GM18502 (cell line): ENCODE results near the gene BMPR1B.

Experiments
- ATAC-seq: cut with Tn5 transposase; IDR thresholded peaks from one replicate; pipeline ENCODE4 v1.9.1; 2021; ENCODE audit warnings: mild to moderate bottlenecking; ENCODE audit not compliant: unreplicated experiment, poor library complexity

The BMPR1B gene

DNA sequence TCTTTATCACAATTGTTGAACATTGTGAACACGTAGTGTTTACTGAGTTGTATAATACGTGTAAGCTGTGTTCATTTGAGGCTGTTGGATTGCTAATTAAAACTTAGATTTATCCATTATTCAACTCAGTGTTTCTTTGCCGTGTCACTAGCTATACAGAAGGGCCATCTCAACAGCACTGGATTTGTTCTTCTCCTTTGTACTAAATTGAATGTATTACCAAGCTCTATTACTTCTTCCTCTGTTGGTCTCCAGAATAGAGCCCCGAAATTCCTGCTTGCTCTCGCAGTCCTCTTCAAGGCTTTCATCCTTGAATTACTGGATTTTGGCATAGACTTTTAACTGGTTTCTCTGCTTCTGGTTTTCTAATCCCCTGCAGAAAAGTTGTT is 182.8 kb downstream of the BMPR1B start:
- ATAC-seq = no peak

DNA sequence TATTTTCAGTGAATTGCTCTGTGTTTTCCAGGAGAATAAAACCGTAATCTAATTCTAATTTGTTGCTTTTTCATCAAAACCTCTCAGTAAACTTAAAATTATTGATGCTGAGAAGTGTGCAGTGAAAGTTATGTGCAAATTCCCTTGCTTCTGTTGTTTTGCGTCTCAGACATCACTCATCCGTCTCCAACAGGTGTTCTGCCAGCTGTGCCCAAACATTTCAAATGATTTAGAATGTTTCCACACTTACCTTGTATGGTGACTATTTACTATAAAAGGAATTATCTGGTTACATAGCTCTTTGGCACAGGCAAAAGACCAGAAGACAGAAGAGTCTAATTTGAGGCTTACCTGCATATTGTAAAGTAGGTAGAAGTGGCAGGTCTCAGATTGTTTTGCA is 184.0 kb downstream of the BMPR1B start:
- ATAC-seq = no peak

DNA sequence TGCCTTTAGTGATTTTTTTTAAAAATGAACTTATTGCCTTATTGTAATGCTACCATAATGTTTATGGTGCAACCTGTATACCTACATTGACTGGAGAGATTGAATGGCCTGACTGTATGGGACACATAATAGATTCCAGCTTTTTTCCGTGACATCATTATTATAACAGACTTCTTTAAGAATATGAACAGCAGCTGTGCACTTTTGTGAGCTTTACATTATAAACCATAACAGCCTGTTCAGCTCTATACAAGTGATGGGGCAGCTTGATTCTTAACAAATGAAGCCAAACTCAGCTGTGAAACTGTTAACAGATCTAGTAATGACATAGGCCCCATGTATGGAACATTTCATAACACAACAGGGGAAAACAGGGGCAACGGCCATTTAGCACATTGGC is 187.0 kb downstream of the BMPR1B start:
- no peak for ATAC-seq

DNA sequence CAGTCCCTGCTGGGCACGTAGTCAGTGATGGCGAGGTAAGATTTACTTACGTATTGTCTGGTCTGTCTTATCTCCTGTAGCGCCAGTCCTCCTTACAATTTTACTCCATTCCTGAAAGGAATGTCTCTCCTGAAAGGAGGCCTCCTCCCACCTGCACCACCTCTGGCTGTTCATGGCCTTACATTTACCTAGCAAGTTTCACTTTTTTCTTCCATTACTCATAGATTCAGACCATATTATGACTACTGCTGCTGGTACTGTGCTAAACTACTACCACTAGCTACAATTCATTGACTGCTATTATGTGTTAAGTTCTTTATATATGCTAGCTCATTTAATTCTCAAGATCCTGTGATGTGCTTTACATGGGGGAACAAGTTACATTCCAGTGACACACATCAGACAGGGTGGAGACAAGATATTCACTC is 189.9 kb downstream of the BMPR1B start:
- ATAC-seq = no peak

DNA sequence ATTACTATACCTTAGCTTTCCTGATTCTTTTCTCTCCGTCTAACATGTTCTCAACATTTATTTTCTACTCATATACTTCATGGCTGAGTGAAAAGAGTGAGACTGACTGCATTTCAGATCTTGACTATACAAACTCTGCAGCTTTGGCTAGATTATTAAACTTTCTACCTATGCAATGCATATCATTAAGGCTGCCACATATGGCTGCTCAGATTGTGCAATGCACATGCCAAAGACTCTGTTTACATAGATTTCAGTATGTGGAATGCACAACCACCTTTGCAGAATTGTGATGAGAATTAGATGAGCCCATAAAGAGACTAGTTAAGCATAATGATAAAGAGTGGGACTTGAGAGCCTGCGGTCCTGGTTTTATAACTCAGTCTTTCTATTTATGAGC is 196.5 kb downstream of the BMPR1B start:
- ATAC-seq = no peak

DNA sequence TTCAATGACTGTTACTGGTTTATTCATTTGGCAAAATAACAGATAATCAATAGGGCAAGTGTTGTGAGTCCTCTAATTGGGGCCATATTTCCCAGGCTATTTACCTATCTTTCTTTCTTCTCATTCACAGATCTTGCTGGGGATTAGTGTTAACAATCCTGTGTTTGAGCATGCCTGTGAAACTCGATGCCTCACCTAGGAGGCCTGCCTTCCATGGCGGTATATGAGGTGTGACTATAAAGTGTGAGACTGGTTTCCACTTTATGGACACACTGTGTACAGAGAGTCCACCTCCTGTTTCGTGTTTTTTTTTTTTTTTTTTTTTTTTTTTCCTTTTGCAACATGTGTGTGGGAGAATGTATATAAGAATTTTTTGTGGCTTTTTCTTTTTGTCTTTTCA is 199.3 kb downstream of the BMPR1B start:
- no peak for ATAC-seq

DNA sequence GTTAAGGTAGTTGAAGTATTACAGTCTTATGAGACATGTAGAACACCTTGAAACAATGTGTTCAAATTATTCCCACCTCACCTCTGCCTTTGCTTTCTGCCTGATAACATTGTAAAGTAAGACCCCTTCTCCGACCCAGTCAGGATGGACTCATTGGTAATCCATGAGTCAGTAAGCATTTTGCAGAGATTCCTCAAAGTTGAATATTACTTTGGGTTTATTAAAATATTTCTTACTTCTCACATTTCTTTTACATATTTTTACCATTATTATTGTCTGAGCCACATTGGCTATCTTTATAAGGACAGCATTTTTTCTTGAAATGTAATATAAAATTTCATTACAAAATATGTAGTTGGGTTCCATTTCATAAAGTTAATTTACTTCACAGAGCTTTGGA is 201.6 kb downstream of the BMPR1B start:
- no peak for ATAC-seq

DNA sequence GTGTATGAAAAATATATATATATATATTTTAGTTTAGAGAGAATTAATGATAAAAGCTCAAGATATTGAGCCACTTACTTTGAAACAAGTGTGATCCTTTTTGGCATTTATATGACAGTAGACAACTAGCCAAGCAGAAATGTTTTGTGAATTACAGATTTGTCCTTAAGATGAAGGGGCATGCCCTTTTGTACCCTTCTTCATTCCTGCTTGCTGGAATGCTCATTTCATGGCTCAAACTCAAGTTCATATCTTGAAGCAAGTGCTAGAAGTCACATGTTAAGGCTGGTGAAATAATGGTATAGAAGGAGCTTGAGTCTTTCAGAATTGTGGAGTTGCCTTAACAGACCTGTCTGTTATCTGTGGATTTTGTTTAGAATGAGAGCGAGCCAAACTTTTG is 203.0 kb downstream of the BMPR1B start:
- no peak for ATAC-seq

DNA sequence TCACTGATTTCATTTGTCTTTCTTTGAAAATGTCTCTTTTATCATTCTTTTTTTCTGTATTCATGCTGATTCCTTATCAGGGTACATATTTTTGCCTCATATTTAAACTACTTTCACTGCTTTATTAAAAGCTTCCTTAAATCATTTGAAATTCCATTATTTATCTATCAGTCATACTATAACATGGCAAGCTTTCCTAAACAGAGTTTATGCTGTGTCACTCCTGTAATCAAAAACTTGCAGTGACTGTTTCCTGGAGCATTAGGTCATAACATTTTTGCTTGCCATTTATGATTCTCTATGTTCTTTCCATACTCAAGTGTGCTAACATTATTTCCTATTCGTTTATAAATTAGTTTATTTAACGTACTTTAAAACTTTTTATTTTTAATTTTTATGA is 203.7 kb downstream of the BMPR1B start:
- no peak for ATAC-seq

DNA sequence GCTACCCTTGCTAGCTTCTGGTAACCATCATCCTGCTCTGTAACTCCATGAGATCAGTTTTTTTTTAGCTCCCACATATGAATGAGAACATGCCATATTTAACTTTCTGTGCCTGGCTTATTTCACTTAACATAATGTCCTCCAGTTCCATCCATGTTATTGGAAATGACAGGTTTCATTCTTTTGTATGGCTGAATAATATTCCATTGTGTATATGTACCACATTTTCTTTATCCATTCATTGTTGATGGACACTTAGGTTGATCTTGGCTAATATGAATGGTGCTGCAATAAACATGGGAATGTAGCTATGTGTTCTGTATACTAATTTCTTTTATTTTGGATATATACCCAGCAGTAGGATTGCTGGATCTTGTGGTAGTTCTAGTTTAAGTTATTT is 204.7 kb downstream of the BMPR1B start:
- ATAC-seq = no peak

DNA sequence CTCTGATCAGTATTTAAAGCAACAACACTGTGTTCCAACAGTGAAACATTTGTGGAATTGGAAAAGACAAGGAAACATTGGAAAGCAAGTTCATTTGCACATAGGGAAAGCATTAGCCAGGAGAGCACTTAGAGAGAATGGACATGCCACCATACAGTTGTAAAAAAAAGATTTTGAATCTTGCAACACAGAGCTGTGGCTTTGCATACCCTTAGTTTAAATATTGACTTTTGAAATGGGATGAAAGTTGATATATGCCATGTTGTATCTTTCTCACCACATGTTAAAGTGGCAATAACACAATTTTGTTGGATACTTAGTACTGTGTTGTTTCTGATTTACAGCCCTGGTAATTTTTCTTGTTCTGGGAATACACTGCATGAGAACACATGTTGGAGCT is 208.1 kb downstream of the BMPR1B start:
- no peak for ATAC-seq

DNA sequence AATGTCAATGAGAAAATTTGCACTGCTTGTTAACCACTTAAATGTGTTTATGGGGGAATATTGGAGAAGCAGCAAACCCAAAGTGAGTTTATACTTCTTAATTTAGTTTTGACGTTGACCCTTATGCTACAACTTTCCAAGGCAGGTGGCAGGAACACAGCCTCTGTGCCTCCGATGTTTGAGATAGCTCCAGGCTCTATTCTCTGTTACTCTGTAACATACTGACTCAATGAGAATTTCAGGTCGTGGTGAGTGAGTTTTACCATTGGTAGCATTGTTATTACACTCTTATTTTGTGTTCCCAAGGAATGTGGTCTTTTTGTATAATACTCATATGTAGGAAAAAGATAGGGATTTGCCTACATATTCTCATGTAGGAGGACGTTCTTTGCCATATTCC is 210.7 kb downstream of the BMPR1B start:
- ATAC-seq = no peak

DNA sequence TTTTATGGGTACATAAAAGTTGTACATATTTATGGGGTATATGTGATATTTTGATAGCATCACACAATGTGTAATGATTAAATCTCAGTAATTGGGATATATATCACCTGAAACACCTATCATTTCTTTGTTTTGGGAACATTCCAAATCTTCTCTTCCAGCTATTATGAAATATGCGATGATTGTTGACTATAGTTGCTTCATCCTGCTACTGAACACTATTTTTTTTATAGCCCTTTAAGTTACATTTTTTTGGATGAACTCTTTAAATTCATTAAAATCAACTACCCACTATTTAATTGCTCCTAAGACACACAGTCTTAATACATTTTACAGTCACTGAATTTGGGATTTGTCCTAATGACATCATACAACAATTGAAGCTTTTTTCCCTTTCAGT is 212.9 kb downstream of the BMPR1B start:
- no peak for ATAC-seq

DNA sequence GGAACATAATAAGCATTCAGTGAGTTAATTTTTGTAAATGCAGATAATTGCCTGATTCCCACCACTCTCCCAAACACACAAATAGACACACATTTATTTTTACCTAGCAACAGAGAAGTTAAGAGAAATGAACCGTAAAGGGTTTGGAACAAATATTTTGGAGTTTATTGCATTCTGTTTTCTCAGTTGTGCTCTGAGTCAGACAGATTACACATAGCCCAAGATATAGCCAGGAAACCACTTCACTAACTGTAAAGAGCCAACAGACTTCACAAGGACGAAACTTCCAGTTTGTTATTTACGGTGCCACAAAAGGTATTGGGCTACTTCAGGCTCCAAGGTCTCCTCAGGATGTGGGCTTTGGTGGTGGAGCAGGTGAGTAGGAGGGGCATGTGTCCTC is 217.0 kb downstream of the BMPR1B start:
- ATAC-seq = no peak

DNA sequence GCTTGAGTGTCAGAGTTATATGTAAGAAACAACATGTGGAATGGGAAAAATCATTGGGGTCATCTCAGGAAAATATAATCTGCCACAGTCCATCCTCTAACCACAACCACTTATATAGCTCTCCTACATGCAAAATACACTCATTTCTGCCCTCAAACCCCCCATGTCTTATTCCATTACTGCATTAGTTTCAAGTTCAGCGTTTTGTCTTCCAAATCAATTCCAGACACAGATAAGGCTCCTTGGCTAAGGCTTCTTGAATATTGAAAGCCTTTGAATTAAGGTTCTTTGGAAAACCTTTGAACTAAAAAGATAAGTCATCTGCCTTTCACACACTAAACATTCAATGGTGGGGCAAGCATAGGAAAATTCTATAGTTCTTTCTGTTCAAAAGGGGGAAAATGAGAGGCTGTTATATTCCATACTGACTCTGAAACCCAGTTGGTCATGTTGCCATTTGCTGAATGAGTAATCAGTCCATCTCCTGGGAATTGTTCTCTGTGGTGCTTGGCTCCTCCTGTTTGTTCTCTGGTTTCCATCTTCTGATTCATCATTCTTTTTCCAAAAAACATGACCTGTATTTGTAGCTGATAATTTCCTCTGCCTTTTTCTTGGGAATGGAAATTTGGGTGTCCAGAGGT is 218.7 kb downstream of the BMPR1B start:
- ATAC-seq = no peak

DNA sequence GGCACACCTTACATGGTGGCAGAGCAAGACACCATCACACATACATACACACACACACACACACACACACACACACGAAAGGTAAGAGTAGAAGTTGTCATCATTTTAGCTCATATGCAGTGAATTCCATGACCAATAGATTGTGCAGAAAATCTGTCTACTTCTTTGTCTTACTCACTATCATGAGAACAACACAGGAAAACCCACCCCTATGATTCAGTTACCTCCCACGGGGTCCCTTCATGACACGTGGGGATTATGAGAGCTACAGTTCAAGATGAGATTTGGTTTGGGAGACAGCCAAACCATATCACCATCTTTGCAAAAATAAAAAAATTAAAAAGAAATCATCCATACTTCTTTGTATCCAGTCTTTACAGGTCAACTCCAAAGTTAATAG is 221.1 kb downstream of the BMPR1B start:
- no peak for ATAC-seq

DNA sequence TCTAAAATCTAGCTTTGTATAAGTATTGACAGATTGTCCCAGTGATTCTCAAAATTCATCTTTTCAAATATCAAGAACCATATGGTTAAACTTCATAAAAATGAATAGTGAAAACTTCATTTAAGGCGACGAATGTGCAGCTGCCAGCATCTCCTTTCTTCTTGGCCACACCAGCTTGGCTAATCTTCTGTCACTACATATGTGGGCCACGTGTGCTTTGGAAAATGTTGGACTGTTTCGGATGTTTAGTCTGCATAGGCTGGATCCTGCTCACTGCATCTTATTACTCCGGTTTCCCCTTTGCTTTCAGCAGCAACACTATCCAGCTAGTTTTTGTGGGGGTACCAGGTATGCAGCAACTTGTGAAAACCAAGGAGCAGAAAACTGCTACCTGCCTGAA is 221.9 kb downstream of the BMPR1B start:
- no peak for ATAC-seq

DNA sequence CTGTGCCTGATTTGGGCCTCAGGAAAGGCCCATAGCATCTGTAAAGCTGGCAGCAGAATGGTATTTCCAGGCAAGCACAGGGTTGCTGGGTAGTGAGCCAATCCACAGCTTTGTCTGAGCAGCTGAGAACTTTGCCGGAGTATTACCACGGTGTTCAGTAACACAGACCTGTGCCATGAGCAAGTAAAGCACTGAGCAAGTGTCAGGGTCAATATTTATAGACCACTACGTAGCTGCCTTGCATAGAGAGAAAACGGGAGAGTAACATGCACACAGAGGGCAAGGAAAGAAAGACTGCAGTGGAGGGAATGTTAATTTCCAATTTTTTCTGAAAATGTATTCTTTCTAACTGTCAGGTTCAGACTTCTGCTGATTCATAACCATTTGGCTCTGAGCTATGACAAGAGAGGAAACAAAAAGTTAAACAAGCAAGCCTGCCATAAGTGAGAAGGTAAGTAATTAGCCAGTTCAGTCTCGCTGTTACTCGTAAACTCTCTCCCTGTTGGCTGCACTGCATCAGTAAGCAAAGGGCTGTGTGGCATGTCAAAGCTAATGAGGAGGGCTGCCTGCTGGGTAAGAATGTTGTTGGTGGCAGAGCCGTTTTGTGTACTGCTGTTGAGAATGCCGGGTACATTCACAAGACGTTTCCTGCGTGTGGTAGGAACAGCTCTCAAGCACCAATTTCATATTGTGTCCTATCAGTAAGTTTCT is 238.1 kb downstream of the BMPR1B start:
- ATAC-seq = no peak

DNA sequence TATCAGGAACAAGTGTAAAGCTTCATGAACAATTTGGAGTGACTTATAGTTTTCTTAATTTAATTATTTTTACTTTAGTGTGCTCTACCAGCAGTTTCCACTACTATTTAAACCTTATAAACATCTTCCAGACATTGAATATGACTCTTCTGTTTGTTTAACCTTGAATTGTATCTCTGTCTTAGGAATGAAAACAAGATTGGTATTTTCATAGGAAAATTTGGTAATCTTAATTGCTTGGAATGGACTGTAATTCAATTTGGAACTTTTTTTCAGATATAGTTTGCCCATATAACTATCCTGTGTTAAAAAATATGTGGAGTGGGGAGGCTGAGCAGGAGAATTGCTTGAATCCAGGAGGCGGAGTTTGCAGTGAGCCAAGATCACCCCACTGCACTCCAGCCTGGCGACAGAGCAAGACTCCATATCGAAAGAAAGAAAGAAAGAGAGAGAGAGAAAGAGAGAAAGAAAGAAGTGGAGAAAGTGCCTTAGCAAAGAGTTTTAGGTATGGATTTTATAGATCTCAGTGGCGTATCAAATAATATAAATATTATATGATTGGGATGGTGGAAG is 242.4 kb downstream of the BMPR1B start:
- ATAC-seq = no peak

DNA sequence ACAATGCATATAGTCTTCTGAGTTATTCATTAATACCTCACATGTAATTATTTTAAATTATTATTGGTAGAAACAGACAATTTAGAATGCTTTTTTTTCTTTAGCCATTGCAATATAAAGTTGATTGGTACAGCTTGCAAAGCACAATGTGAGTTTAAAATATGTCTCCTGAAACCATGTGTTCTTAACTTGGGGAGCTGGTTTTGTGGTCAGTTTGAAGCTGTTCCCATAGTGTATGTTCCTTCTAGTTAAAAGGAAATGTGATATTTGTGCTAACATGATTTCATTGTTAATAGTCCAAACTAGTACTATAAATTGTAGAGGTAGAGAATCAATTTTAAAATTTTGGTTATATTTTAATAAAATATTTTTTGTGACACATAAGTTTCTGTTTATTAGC is 247.2 kb downstream of the BMPR1B start:
- ATAC-seq = no peak

DNA sequence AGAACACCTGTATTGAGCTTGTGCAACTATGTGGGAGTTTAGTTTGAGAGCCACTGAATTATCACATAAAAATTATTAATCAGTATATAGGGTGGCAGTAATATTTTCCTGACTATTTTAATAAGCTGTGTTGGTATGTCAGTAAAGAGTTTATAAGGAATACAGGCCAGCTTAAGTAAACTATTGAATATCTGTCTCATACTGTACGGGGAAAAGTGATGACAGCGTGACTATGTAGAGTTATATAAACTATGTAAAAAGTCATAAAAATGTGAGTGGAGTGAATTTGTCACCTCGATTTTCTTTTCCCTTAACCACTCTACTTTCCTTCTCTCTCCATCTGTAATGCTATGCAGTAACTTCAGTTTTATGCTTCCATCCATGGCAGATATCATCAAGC is 250.2 kb downstream of the BMPR1B start:
- no peak for ATAC-seq

DNA sequence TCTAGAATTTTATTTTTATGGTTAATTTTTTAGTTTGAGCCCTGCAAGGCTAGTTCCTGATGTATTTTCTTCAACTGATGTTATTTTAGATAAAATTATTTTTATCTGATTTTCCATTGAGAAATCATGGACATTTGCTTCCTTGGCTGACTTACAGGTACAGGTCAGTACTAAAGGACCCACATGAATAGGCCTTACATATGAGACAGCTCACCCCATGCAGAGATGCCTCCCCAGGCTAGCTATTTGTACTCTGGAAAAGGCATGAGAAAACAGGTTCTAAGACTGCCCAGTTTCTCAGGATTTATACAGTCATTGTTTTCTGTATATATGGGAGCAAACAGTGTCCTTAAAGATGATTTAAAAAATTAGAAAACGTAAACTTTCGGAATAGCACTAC is 255.5 kb downstream of the BMPR1B start:
- no peak for ATAC-seq
